ENCODE results near the gene TMEM212. TPM values are rescaled to one million over a fixed set of nuclear protein-coding genes. Genes with fewer than 3 reads are reported as not detected.
"Not testable (repeated sequence)": the region's sequence is repeated elsewhere in the genome, so short reads cannot be mapped to it uniquely, and the experiment has no call there.

The TMEM212 gene
- total and polyA plus RNA-seq, 2 of the 13 experiments (the other 11 are each of a cell fraction or from before 2014, with no cell fraction given) = not detected

DNA sequence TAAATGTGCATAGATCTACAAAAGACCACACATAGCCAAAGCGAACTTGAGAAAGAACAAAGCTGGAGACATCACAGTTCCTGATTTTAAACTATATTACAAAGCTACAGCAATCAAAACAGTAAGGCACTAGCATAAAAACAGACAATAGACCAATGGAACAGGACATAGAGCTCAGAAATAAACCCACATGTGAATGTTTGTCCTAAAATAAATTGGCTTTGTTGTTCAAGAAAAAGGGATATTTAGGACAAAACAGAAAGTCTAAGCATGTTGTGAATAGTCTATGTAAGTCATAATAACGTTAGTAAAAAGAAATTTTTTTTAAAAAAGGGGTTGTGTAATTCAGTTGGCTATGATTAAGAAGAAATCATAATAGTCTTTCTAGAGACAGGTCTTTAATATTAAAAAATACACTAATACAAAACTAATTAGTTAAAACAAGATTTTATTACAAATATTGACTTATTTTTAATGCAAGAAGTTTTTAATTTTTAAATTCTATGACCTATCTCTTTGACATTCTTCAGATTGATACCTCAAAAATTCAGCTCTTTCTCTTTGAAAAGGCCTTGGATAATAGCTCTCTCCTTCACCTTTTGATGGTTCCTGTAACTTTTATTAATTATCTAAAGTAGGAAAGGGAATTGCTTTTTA lies 11.6 kb downstream of the TMEM212 start (continued):
- TF ChIP-seq CREB1 (IDR thresholded peaks at IDR 0.05) = no peak
- no peak for TF ChIP-seq CREB1 (CRISPR knock-in tag; IDR thresholded peaks at IDR 0.05)
- TF ChIP-seq, protein P1, sequence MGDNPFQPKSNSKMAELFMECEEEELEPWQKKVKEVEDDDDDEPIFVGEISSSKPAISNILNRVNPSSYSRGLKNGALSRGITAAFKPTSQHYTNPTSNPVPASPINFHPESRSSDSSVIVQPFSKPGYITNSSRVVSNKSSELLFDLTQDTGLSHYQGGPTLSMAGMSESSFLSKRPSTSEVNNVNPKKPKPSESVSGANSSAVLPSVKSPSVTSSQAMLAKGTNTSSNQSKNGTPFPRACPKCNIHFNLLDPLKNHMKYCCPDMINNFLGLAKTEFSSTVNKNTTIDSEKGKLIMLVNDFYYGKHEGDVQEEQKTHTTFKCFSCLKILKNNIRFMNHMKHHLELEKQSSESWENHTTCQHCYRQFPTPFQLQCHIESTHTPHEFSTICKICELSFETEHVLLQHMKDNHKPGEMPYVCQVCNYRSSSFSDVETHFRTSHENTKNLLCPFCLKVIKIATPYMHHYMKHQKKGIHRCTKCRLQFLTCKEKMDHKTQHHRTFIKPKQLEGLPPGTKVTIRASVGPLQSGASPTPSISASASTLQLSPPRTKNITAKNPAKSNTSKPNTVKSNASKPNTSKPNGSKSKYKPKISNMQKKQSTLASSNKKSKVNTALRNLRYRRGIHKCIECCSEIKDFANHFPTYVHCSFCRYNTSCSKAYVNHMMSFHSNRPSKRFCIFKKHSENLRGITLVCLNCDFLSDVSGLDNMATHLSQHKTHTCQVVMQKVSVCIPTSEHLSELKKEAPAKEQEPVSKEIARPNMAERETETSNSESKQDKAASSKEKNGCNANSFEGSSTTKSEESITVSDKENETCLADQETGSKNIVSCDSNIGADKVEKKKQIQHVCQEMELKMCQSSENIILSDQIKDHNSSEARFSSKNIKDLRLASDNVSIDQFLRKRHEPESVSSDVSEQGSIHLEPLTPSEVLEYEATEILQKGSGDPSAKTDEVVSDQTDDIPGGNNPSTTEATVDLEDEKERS (CRISPR knock-in tag; IDR thresholded peaks at IDR 0.05) = peak; percentile 94
- TF ChIP-seq NFRKB (IDR thresholded peaks at IDR 0.05) = no peak
- TF ChIP-seq PHF8 (CRISPR knock-in tag; IDR thresholded peaks at IDR 0.05) = no peak
- no peak for TF ChIP-seq ZNF329 (CRISPR knock-in tag; IDR thresholded peaks at IDR 0.05; ENCODE audit: low read depth)
- TF ChIP-seq DPF2 (CRISPR knock-in tag; IDR thresholded peaks at IDR 0.05; ENCODE audit: borderline replicate concordance, low read depth) = no peak
- no peak for TF ChIP-seq ZNF761 (CRISPR knock-in tag; conservative IDR thresholded peaks at IDR 0.05)
- no peak for TF ChIP-seq IKZF4 (CRISPR knock-in tag; IDR thresholded peaks at IDR 0.05; ENCODE audit: borderline replicate concordance, low read depth, not compliant biosample characterization)
- no peak for TF ChIP-seq JUNB (CRISPR knock-in tag; IDR thresholded peaks at IDR 0.05; ENCODE audit: borderline replicate concordance)
- peak; percentile 74 for TF ChIP-seq ZFP36 (IDR thresholded peaks at IDR 0.05; ENCODE audit: borderline replicate concordance, low read depth, low read length, partially characterized antibody)
- TF ChIP-seq ZNF879 (CRISPR knock-in tag; IDR thresholded peaks at IDR 0.05) = no peak
- no peak for TF ChIP-seq KAT8 (CRISPR knock-in tag; IDR thresholded peaks at IDR 0.05)
- TF ChIP-seq CHD4 (IDR thresholded peaks at IDR 0.05; ENCODE audit: borderline replicate concordance, low read length) = peak; percentile 95; the same call in 1 of the 2 replicates
- TF ChIP-seq, protein P2, sequence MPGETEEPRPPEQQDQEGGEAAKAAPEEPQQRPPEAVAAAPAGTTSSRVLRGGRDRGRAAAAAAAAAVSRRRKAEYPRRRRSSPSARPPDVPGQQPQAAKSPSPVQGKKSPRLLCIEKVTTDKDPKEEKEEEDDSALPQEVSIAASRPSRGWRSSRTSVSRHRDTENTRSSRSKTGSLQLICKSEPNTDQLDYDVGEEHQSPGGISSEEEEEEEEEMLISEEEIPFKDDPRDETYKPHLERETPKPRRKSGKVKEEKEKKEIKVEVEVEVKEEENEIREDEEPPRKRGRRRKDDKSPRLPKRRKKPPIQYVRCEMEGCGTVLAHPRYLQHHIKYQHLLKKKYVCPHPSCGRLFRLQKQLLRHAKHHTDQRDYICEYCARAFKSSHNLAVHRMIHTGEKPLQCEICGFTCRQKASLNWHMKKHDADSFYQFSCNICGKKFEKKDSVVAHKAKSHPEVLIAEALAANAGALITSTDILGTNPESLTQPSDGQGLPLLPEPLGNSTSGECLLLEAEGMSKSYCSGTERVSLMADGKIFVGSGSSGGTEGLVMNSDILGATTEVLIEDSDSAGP (CRISPR knock-in tag; IDR thresholded peaks at IDR 0.05; ENCODE audit: borderline replicate concordance) = no peak
- TF ChIP-seq ARNTL (CRISPR knock-in tag; IDR thresholded peaks at IDR 0.05) = no peak

DNA sequence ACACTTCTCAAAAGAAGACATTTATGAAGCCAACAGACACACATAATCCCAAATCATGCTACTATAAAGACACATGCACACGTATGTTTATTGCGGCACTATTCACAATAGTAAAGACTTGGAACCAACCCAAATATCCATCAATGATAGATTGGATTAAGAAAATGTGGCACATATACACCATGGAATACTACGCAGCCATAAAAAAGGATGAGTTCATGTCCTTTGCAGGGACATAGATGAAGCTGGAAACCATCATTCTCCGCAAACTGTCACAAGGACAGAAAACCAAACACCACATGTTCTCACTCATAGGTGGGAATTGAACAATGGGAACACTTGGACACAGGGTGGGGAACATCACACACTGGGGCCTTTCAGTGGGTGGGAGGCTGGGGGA lies 15.6 kb downstream of the TMEM212 start:
- H3K27me3 ChIP-seq (ENCODE audit: control insufficient read depth in 1 of 2, insufficient read depth in 2 of 2, low read length in 2 of 2); H3K36me3 ChIP-seq (replicated peaks in 1 of 2; ENCODE audit: control insufficient read depth in 1 of 2, insufficient read depth in 2 of 2, low read length in 2 of 2); DNase-seq (ENCODE audit: low spot score); BruUV-seq (replicated peaks); intact Hi-C loops (cut with micrococcal nuclease; ENCODE audit: unreplicated experiment); H3K9ac ChIP-seq (ENCODE audit: insufficient read depth, low read depth, low read length); POLR2A ChIA-PET; H3K4me3 ChIP-seq (replicated peaks in 1 of 3; ENCODE audit: insufficient read depth in 1 of 3, low read depth in 2 of 3, low read length in 3 of 3); FAIRE-seq; H3K27ac ChIP-seq (ENCODE audit: extremely low read length, insufficient read depth, low read length); H2AFZ ChIP-seq (ENCODE audit: low read length); CTCF ChIA-PET (ENCODE audit: low intra/inter-chr PET ratio, low total read pairs); H4K20me1 ChIP-seq (ENCODE audit: insufficient read depth, low read length); ATAC-seq; H3K79me2 ChIP-seq (ENCODE audit: insufficient read depth, low read length); in situ Hi-C loops (cut with HindIII; ENCODE audit: extremely low pct_ligation_motif_present, low pct_unique_long_range_greater_than_20kb); H3K4me2 ChIP-seq (ENCODE audit: low read depth, low read length): not testable (repeated sequence)
- Histone ChIP-seq H3K4me1 (ENCODE audit: insufficient read depth, low read length) (peaks cover 19% of the 10 kb centered on the region), H3K9me3 (ENCODE audit: low read length) (peaks cover 27% of the 10 kb centered on the region)
- WGBS (ENCODE audit: low lambda C conversion rate) = 99% methylated on average over 4 of the region's 4 CpGs

Measured in HepG2 (cell line).